SK-N-SH (cell line): ENCODE measurements around the gene ARL14EPL. TPM values are rescaled to one million over a fixed set of nuclear protein-coding genes. Genes with fewer than 3 reads are reported as not detected.

Experiments
- CTCF ChIA-PET: fragments of 300-600, 350-600 bp; formaldehyde crosslinking; extraction: SDS; loops from one replicate; lab custom pipeline; 2021; lab: Yijun Ruan, JAX
- POLR2A ChIA-PET: fragments of 350-600 bp; sonication (Branson Sonifier 250); formaldehyde crosslinking; extraction: SDS; loops from one replicate; lab custom pipeline; 2020; ENCODE audit warnings: antibody characterized with exemption, inconsistent platforms; lab: Yijun Ruan, JAX
- DNase-seq: peaks from one replicate; pipeline ENCODE4 v3.0.0; 2012
- H2AFZ ChIP-seq: fragments of 200-600 bp; sonication (generic); 2 replicates; pipeline ENCODE4 v1.8.1; 2016; ENCODE audit warnings: antibody characterized with exemption, mild to moderate bottlenecking, low read depth
- H3F3A ChIP-seq: fragments of 200-600 bp; sonication (generic); replicated peaks from 2 replicates; pipeline ENCODE3; 2016; ENCODE audit warnings: antibody characterized with exemption, mild to moderate bottlenecking; ENCODE audit not compliant: insufficient read depth
- H3K27ac ChIP-seq, 2 experiments: fragments of 200-500 bp in 1 of 2; fragments of 200-600 bp in 1 of 2; sonication (Bioruptor generic) in 1 of 2; sonication (generic), shearing (Covaris generic) in 1 of 2; 2 replicates each; pipeline versions ENCODE4 v1.5.1 to v1.6.1; 2014 to 2016; ENCODE audit warnings: low read depth in 2 of 2, inconsistent platforms in 1 of 2, low read length in 1 of 2, mild to moderate bottlenecking in 1 of 2, mixed read lengths in 1 of 2
- H3K27me3 ChIP-seq: fragments of 200-600 bp; sonication (generic), shearing (Covaris generic); 2 replicates; pipeline ENCODE4 v1.6.1; 2016; ENCODE audit warnings: mixed run types; ENCODE audit not compliant: insufficient read depth
- H3K36me3 ChIP-seq, 2 experiments: fragments of 200-500 bp in 1 of 2; fragments of 200-600 bp in 1 of 2; sonication (Bioruptor generic) in 1 of 2; sonication (generic) in 1 of 2; replicated peaks in 1 of 2; 2 replicates each; pipeline versions ENCODE3 to v1.5.1; 2014 to 2016; ENCODE audit warnings: low read length in 1 of 2, mild to moderate bottlenecking in 1 of 2; ENCODE audit not compliant: insufficient read depth in 2 of 2, control insufficient read depth in 1 of 2
- H3K4me1 ChIP-seq, 2 experiments: fragments of 200-500 bp in 1 of 2; fragments of 200-600 bp in 1 of 2; sonication (Bioruptor generic) in 1 of 2; sonication (generic), shearing (Covaris generic) in 1 of 2; 2 replicates each; pipeline versions ENCODE4 v1.5.1 to v1.6.1; 2014 to 2016; ENCODE audit warnings: low read depth in 1 of 2, low read length in 1 of 2, mixed run types in 1 of 2; ENCODE audit not compliant: insufficient read depth in 2 of 2, control insufficient read depth in 1 of 2
- H3K4me2 ChIP-seq: fragments of 200-600 bp; sonication (generic), shearing (Covaris generic); 2 replicates; pipeline ENCODE4 v1.6.1; 2017; ENCODE audit warnings: mixed run types
- H3K4me3 ChIP-seq, 2 experiments: fragments of 200-500 bp in 1 of 2; fragments of 200-600 bp in 1 of 2; sonication (Bioruptor generic) in 1 of 2; sonication (generic), shearing (Covaris generic) in 1 of 2; 2 replicates each; pipeline versions ENCODE4 v1.5.1 to v1.8.1; 2014 to 2016; ENCODE audit warnings: low read depth in 2 of 2, inconsistent platforms in 1 of 2, low read length in 1 of 2, mild to moderate bottlenecking in 1 of 2, mixed read lengths in 1 of 2, moderate library complexity in 1 of 2
- H3K79me2 ChIP-seq: fragments of 200-600 bp; sonication (generic); 2 replicates; pipeline ENCODE4 v1.8.1; 2017; ENCODE audit warnings: mild to moderate bottlenecking; ENCODE audit not compliant: insufficient read depth
- H3K9ac ChIP-seq: fragments of 200-600 bp; sonication (generic); 2 replicates; pipeline ENCODE4 v1.6.1; 2017; ENCODE audit warnings: mixed run types
- H3K9me2 ChIP-seq: fragments of 200-600 bp; sonication (generic); 2 replicates; pipeline ENCODE4 v1.6.1; 2017; ENCODE audit warnings: mixed run types
- H3K9me3 ChIP-seq: fragments of 200-600 bp; sonication (generic); 2 replicates; pipeline ENCODE4 v1.6.1; 2017; ENCODE audit warnings: mixed run types, mild to moderate bottlenecking, moderate library complexity
- H4K20me1 ChIP-seq: fragments of 200-600 bp; sonication (generic); 2 replicates; pipeline ENCODE4 v1.6.1; 2017; ENCODE audit warnings: mild to moderate bottlenecking, mixed run types; ENCODE audit not compliant: insufficient read depth
- CHD2 ChIP-seq: fragments of 150-350 bp; IDR thresholded peaks from 2 replicates; pipeline ENCODE4 v1.6.1; 2018; ENCODE audit warnings: low read length; ENCODE audit not compliant: partially characterized antibody
- EP300 ChIP-seq, 2 experiments: IDR thresholded peaks; 2 replicates each; pipeline versions ENCODE4 v1.4.0 to v1.6.1; 2012; ENCODE audit warnings: borderline replicate concordance in 1 of 2, low read depth in 1 of 2, low read length in 1 of 2
- GABPA ChIP-seq: IDR thresholded peaks from 2 replicates; pipeline ENCODE4 v1.4.0; 2012; ENCODE audit warnings: low read depth, mild to moderate bottlenecking
- GATA2 ChIP-seq: sonication (generic); formaldehyde crosslinking; IDR thresholded peaks from 2 replicates; pipeline ENCODE4 v1.5.0; 2020; ENCODE audit warnings: mild to moderate bottlenecking, missing genetic modification reagents
- JUND ChIP-seq: IDR thresholded peaks from 2 replicates; pipeline ENCODE4 v1.4.0; 2012
- NFIC ChIP-seq: IDR thresholded peaks from 2 replicates; pipeline ENCODE4 v1.4.0; 2012; ENCODE audit warnings: borderline replicate concordance
- RAD21 ChIP-seq: IDR thresholded peaks from 2 replicates; pipeline ENCODE4 v1.6.1; 2012; ENCODE audit warnings: mild to moderate bottlenecking, low read length
- TEAD4 ChIP-seq: IDR thresholded peaks from 2 replicates; pipeline ENCODE4 v1.4.0; 2012; ENCODE audit warnings: mild to moderate bottlenecking, borderline replicate concordance; ENCODE audit not compliant: insufficient read depth
- YY1 ChIP-seq: IDR thresholded peaks from 2 replicates; pipeline ENCODE4 v1.4.0; 2012; ENCODE audit warnings: low read depth, mild to moderate bottlenecking
- WGBS: methylation state at CpG from one replicate; pipeline ENCODE4 v1.1.6; 2017; ENCODE audit warnings: low lambda C conversion rate; 5-methylcytosine and 5-hydroxymethylcytosine counted together
- polyA plus RNA-seq, 3 experiments: library from polyadenylated mRNA; depleted of rRNA; stranded (reverse); fragments of >200 nt; gene quantifications; 2 replicates each; pipeline ENCODE4 v1.2.3, GENCODE V29; 2012
- TF ChIP-seq, protein P1 (sequence below): IDR thresholded peaks from 2 replicates; pipeline ENCODE4 v1.6.1; 2012; ENCODE audit warnings: mild to moderate bottlenecking, low read depth, low read length, moderate library complexity
- TF ChIP-seq, protein P2 (sequence below): fragments of 200-600 bp; sonication (generic); IDR thresholded peaks from 2 replicates; pipeline ENCODE4 v1.6.1; 2017; ENCODE audit warnings: antibody characterized with exemption, mild to moderate bottlenecking, moderate library complexity
- TF ChIP-seq, protein P3 (sequence below): IDR thresholded peaks from 2 replicates; pipeline ENCODE4; 2012
- TF ChIP-seq, protein P4 (sequence below): fragments of 150-350 bp; IDR thresholded peaks from 2 replicates; pipeline ENCODE4 v1.6.1; 2016; ENCODE audit warnings: mild to moderate bottlenecking, low read depth, low read length
- TF ChIP-seq, protein P5 (sequence below): IDR thresholded peaks from 2 replicates; pipeline ENCODE4 v1.4.0; 2012; ENCODE audit warnings: low read depth, borderline replicate concordance

ARL14EPL gene
- polyA plus RNA-seq, 1 of the 3 experiments (the other 2 are of a cell fraction) = not detected

DNA sequence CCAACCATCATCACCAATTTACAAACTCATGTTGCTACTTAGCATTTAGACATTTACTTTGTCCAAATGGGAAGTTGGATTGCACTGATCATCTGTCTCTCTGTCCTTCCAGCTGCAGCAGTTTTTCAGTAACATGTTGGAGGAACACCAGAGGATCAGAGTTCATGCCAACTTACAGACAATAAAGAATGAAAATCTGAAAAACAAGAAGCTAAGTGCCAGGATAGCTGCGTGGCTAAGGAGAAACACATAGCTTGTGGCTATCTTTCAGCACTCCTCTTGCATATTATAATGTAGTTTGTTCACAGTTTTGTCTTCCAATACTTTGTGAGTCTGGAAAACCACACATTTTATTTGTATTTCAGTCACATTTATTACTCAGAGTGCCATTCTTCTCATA, 6.4 kb upstream of the ARL14EPL start:
- Histone ChIP-seq H3K36me3 (no peaks in the 10 kb centered on the region), H3K9ac (no peak overlapping the region), H3K4me3 (no peak overlapping the region), H4K20me1 (no peaks in the 10 kb centered on the region), H3K79me2 (no peaks in the 10 kb centered on the region), H3K4me2 (no peak overlapping the region), H2AFZ (no peak overlapping the region), H3K27ac (no peak overlapping the region), H3F3A (no peaks in the 10 kb centered on the region), H3K4me1 (no peaks in the 10 kb centered on the region), H3K9me2 (no peaks in the 10 kb centered on the region), H3K9me3 (no peaks in the 10 kb centered on the region), H3K27me3 (no peaks in the 10 kb centered on the region)
- no peak for DNase-seq
- ChIA-PET CTCF (no interaction called here), POLR2A (no interaction called here)
- WGBS = 46% methylated on average over 1 of the region's 1 CpG
- TF ChIP-seq, protein P1, sequence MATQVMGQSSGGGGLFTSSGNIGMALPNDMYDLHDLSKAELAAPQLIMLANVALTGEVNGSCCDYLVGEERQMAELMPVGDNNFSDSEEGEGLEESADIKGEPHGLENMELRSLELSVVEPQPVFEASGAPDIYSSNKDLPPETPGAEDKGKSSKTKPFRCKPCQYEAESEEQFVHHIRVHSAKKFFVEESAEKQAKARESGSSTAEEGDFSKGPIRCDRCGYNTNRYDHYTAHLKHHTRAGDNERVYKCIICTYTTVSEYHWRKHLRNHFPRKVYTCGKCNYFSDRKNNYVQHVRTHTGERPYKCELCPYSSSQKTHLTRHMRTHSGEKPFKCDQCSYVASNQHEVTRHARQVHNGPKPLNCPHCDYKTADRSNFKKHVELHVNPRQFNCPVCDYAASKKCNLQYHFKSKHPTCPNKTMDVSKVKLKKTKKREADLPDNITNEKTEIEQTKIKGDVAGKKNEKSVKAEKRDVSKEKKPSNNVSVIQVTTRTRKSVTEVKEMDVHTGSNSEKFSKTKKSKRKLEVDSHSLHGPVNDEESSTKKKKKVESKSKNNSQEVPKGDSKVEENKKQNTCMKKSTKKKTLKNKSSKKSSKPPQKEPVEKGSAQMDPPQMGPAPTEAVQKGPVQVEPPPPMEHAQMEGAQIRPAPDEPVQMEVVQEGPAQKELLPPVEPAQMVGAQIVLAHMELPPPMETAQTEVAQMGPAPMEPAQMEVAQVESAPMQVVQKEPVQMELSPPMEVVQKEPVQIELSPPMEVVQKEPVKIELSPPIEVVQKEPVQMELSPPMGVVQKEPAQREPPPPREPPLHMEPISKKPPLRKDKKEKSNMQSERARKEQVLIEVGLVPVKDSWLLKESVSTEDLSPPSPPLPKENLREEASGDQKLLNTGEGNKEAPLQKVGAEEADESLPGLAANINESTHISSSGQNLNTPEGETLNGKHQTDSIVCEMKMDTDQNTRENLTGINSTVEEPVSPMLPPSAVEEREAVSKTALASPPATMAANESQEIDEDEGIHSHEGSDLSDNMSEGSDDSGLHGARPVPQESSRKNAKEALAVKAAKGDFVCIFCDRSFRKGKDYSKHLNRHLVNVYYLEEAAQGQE = no peak
- TF ChIP-seq GABPA (no peak), TEAD4 (no peak), NFIC (no peak), EP300 (IDR thresholded peaks at IDR 0.05; ENCODE audit: borderline replicate concordance in 1 of 2, low read depth in 1 of 2, low read length in 1 of 2) (no peak), JUND (no peak)
- TF ChIP-seq, protein P2, sequence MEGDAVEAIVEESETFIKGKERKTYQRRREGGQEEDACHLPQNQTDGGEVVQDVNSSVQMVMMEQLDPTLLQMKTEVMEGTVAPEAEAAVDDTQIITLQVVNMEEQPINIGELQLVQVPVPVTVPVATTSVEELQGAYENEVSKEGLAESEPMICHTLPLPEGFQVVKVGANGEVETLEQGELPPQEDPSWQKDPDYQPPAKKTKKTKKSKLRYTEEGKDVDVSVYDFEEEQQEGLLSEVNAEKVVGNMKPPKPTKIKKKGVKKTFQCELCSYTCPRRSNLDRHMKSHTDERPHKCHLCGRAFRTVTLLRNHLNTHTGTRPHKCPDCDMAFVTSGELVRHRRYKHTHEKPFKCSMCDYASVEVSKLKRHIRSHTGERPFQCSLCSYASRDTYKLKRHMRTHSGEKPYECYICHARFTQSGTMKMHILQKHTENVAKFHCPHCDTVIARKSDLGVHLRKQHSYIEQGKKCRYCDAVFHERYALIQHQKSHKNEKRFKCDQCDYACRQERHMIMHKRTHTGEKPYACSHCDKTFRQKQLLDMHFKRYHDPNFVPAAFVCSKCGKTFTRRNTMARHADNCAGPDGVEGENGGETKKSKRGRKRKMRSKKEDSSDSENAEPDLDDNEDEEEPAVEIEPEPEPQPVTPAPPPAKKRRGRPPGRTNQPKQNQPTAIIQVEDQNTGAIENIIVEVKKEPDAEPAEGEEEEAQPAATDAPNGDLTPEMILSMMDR = no peak
- TF ChIP-seq, protein P3, sequence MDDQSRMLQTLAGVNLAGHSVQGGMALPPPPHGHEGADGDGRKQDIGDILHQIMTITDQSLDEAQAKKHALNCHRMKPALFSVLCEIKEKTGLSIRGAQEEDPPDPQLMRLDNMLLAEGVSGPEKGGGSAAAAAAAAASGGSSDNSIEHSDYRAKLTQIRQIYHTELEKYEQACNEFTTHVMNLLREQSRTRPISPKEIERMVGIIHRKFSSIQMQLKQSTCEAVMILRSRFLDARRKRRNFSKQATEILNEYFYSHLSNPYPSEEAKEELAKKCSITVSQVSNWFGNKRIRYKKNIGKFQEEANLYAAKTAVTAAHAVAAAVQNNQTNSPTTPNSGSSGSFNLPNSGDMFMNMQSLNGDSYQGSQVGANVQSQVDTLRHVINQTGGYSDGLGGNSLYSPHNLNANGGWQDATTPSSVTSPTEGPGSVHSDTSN = no peak

DNA sequence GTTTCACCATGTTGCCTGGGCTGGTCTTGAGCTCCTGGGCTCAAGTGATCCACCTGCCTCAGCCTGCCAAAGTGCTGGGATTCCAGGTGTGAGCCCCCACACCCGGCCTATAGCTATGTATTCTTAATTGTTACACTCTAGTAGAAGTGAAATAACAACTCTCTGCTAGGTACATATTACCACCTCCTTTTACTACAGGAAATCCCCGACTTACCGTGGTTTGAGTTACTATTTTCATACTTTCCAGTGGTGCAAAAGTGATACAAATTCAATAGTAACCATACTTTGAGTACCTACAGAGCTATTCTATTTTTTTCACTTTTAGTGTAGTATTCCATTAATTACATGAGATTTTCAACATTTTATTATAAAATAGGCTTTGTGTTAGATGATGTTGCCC, 719 bp downstream of the ARL14EPL start:
- Histone ChIP-seq H4K20me1 (no peaks in the 10 kb centered on the region), H3K9ac (no peak overlapping the region), H3K4me3 (no peak overlapping the region), H3K79me2 (no peaks in the 10 kb centered on the region), H3K27ac (no peak overlapping the region), H3K4me1 (no peaks in the 10 kb centered on the region), H3K4me2 (no peak overlapping the region), H3K9me2 (no peaks in the 10 kb centered on the region), H3K9me3 (no peaks in the 10 kb centered on the region), H2AFZ (no peak overlapping the region), H3K27me3 (no peaks in the 10 kb centered on the region; the same call in 1 of the 2 replicates), H3K36me3 (no peaks in the 10 kb centered on the region), H3F3A (no peaks in the 10 kb centered on the region)
- CTCF ChIA-PET = no interaction called here
- no peak for DNase-seq
- 40% methylated on average over 3 of the region's 3 CpGs for WGBS
- POLR2A ChIA-PET = no interaction called here
- no peak for TF ChIP-seq CHD2
- TF ChIP-seq, protein P4, sequence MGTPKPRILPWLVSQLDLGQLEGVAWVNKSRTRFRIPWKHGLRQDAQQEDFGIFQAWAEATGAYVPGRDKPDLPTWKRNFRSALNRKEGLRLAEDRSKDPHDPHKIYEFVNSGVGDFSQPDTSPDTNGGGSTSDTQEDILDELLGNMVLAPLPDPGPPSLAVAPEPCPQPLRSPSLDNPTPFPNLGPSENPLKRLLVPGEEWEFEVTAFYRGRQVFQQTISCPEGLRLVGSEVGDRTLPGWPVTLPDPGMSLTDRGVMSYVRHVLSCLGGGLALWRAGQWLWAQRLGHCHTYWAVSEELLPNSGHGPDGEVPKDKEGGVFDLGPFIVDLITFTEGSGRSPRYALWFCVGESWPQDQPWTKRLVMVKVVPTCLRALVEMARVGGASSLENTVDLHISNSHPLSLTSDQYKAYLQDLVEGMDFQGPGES = no peak
- TF ChIP-seq, protein P5, sequence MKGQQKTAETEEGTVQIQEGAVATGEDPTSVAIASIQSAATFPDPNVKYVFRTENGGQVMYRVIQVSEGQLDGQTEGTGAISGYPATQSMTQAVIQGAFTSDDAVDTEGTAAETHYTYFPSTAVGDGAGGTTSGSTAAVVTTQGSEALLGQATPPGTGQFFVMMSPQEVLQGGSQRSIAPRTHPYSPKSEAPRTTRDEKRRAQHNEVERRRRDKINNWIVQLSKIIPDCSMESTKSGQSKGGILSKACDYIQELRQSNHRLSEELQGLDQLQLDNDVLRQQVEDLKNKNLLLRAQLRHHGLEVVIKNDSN = no peak
- no peak for TF ChIP-seq RAD21
- TF ChIP-seq, protein P1 = no peak
- no peak for TF ChIP-seq GATA2
- TF ChIP-seq YY1 = no peak
